ENCODE measurements around the gene GPC1.

DNA sequence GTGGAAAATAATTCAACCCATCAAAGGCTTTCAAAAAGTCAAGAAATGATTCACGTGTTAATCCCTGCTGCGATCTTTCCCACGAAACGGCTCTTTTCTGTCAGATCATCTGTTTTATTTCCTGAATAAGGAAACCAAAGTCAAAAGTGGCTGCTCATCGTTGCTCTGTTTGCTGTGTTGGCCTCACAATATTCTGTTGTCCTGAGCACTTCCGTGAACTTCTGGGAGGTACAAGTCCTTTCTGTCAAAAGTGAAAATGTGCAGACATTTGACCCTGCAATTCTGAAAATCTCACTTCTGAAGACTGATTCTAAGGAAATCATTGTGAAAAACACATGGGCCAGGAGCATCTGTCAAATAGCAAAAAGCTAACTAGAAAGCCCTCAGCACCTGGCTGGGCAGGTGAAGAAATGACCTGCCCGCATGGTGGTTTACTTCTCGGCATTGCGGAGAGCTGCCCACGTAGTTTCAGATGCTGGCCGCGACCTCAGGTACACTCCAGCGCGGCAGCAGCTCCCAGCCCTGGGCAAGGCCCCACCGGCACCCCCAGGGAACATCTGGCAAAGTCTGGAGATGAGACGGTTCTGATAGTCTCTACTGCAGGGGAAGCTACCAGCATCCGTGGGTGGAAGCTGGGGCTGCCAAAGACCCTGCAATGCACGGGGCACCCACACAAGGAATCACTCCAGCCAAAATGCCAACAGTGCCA lies 31.9 kb upstream of the GPC1 start:
- no peak for TF ChIP-seq POLR2A (IDR thresholded peaks at IDR 0.05; ENCODE audit: low read depth, low read length)
- TF ChIP-seq POLR2AphosphoS5 (IDR thresholded peaks at IDR 0.05; ENCODE audit: low read depth, low read length) = no peak
- TF ChIP-seq PAX5 (IDR thresholded peaks at IDR 0.05; ENCODE audit: insufficient read depth, low read length, severe bottlenecking) = no peak
- TF ChIP-seq TAF1 (IDR thresholded peaks at IDR 0.05; ENCODE audit: low read depth, low read length) = no peak
- no peak for TF ChIP-seq SPI1 (IDR thresholded peaks at IDR 0.05; ENCODE audit: low read depth, low read length)

Measured in GM12891 (cell line).